Stimulated activated CD8-positive, alpha-beta memory T cell treated with anti-CD3 and anti-CD28 coated beads, Interleukin-4, amount 100 ng/mL, for 24 hours (primary cell): ENCODE results near the gene ANKS3.

Experiments used
- DNase-seq: peaks from one replicate; pipeline ENCODE4 v3.0.0-alpha.2; 2020; ENCODE audit warnings: low read depth

Gene ANKS3

GRCh38 chr16:4666537-4667202 is 67.4 kb downstream of the ANKS3 start:
- no peak for DNase-seq

- peak; percentile 35 for DNase-seq
Measured at GRCh38 chr16:4664538-4665418, 69.3 kb downstream of the ANKS3 start.

- DNase-seq: no peak
Measured at GRCh38 chr16:4663777-4664465, 70.2 kb downstream of the ANKS3 start.

- DNase-seq: no peak
Measured at GRCh38 chr16:4663465-4663776, 70.7 kb downstream of the ANKS3 start.

GRCh38 chr16:4661661-4662060 is 72.4 kb downstream of the ANKS3 start:
- DNase-seq: no peak

- peak; percentile 86 for DNase-seq
Measured at GRCh38 chr16:4660454-4661007, 73.5 kb downstream of the ANKS3 start.

- no peak for DNase-seq
Measured at GRCh38 chr16:4659363-4660353, 74.4 kb downstream of the ANKS3 start.

- DNase-seq: no peak
Measured at GRCh38 chr16:4656695-4657686, 77.1 kb downstream of the ANKS3 start.

- no peak for DNase-seq
Measured at GRCh38 chr16:4656221-4656620, 77.8 kb downstream of the ANKS3 start.

- DNase-seq: no peak
Measured at GRCh38 chr16:4655801-4656200, 78.3 kb downstream of the ANKS3 start.

GRCh38 chr16:4654964-4655590 is 79.0 kb downstream of the ANKS3 start:
- no peak for DNase-seq

GRCh38 chr16:4654011-4654963 is 79.8 kb downstream of the ANKS3 start:
- DNase-seq: no peak

- DNase-seq: no peak
Measured at GRCh38 chr16:4652561-4652960, 81.5 kb downstream of the ANKS3 start.

- DNase-seq: no peak
Measured at GRCh38 chr16:4651827-4652226, 82.2 kb downstream of the ANKS3 start.

- peak; percentile 69 for DNase-seq
Measured at GRCh38 chr16:4650443-4651074, 83.5 kb downstream of the ANKS3 start.

- no peak for DNase-seq
Measured at GRCh38 chr16:4649744-4650442, 84.2 kb downstream of the ANKS3 start.

GRCh38 chr16:4648917-4649316 is 85.2 kb downstream of the ANKS3 start:
- DNase-seq: no peak

- DNase-seq: no peak
Measured at GRCh38 chr16:4647644-4647980, 86.5 kb downstream of the ANKS3 start.
